Gastrocnemius medialis (tissue), 4 donors: ENCODE measurements around the gene MEGF6. TPM values are rescaled to one million over a fixed set of nuclear protein-coding genes. Genes with fewer than 3 reads are reported as not detected.

ENCODE experiments used
- ATAC-seq, 2 donors: fragments of 150-250 bp; one replicate each; pipeline ENCODE4 v1.9.1; 2016
- DNase-seq, 2 donors: peaks; one replicate each; pipeline ENCODE4 v3.0.0-alpha.2; 2019
- H3K27ac ChIP-seq, 4 donors: fragments of 200-600 bp; sonication (generic); 1 replicate in 1 of 4; 2 replicates in 3 of 4; pipeline ENCODE4 v1.5.1; 2016 to 2018; ENCODE audit warnings: mild to moderate bottlenecking in 2 of 4, moderate library complexity in 1 of 4
- H3K27me3 ChIP-seq, 3 donors: fragments of 200-600 bp; sonication (generic) in 2 of 3; 1 replicate in 1 of 3; 2 replicates in 2 of 3; pipeline versions ENCODE4 v1.5.1 to v1.6.0; 2016 to 2019; ENCODE audit warnings: mild to moderate bottlenecking in 1 of 3, moderate library complexity in 1 of 3
- H3K36me3 ChIP-seq, 2 donors: fragments of 200-600 bp; sonication (generic) in 1 of 2; one replicate each; pipeline ENCODE4 v1.5.1; 2017 to 2018
- H3K4me1 ChIP-seq, 2 donors: fragments of 200-600 bp; sonication (generic) in 1 of 2; one replicate each; pipeline ENCODE4 v1.5.1; 2016 to 2017; ENCODE audit warnings: mild to moderate bottlenecking in 2 of 2
- H3K4me3 ChIP-seq, 4 donors: fragments of 200-600 bp; sonication (generic) in 3 of 4; 1 replicate in 1 of 4; 2 replicates in 3 of 4; pipeline ENCODE4 v1.5.1; 2016 to 2019; ENCODE audit warnings: mild to moderate bottlenecking in 2 of 4
- H3K9me3 ChIP-seq, 3 donors: fragments of 200-600 bp; sonication (generic) in 2 of 3; 1 replicate in 1 of 3; 2 replicates in 2 of 3; pipeline ENCODE4 v1.5.1; 2016 to 2019
- CTCF ChIP-seq, 5 experiments: fragments of 450-650 bp in 3 of 5; fragments of 200-600 bp in 2 of 5; sonication (generic) in 2 of 5; IDR thresholded peaks in 4 of 5; conservative IDR thresholded peaks in 1 of 5; 1 replicate in 4 of 5; 2 replicates in 1 of 5; pipeline ENCODE4 v1.5.1; 2016 to 2019; ENCODE audit warnings: antibody characterized with exemption in 5 of 5, mild to moderate bottlenecking in 3 of 5, moderate library complexity in 3 of 5
- POLR2A ChIP-seq, 2 donors: fragments of 450-650 bp; IDR thresholded peaks; one replicate each; pipeline ENCODE4 v1.6.1; 2017; ENCODE audit warnings: antibody characterized with exemption in 2 of 2, mild to moderate bottlenecking in 2 of 2, moderate library complexity in 2 of 2
- in situ Hi-C, 4 donors: fragments of 200-750 bp; cut with MboI; loops; one replicate each; pipeline versions ENCODE4 v1.15.0 to v1.8.0; 2017; ENCODE audit warnings: low sequenced_read_pairs in 4 of 4
- intact Hi-C: fragments of 100-400 bp; cut with DNase I; formaldehyde crosslinking; loops from one replicate; pipeline ENCODE4 v1.15.1; 2023; ENCODE audit warnings: low total_unique reads
- total RNA-seq, 4 donors: library from RNA; depleted of rRNA; stranded (reverse); fragments of >200 nt; gene quantifications; one replicate each; pipeline versions ENCODE4 v1.1.0 to v1.2.3, GENCODE V29; 2016

MEGF6 gene
- total RNA-seq, 4 donors from 2014 or later, result 1.9 to 5.7 (median 4.9) TPM

DNA sequence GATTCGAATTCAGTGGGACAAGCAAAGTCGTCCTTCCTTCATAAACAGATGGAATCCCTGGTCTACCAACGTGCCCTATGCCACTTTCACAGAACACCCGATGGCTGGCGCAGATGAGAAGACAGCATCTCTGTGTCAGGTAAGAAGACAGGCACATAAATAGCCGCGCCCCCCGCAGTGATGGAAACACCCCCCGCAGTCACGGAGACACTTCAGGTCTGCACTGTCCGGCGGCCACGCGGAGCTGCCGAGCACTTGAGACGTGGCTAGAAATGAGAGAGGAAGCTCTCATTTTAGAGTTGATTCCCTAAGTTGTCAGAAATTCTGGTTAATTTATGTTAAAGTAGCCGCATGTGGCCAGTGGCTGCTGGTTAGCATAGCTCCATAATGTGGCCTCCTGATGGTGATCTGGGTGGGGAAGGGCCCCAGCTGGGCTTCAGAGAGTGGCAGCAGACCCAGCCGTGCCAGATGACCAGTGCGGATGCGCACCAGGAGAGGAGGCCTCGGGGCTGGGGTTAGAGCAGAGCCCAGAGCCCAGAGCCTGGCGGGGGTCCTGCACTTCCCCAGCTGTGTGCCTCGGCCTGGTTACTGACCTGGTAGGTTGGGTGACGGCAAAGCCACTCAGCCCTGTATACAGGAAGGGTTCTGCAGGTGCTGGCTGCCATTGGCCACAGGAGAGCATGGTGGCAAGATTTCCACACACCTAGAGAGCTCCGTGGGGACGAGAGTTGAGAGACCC, 16.4 kb upstream of the MEGF6 start:
- Histone ChIP-seq H3K4me3 (no peak overlapping the region), H3K9me3 (no peaks in the 10 kb centered on the region), H3K36me3 (peaks cover 0 to 42% of the 10 kb centered on the region in 2 donors), H3K27ac (no peak overlapping the region), H3K4me1 (peaks cover 20 to 21% of the 10 kb centered on the region in 2 donors), H3K27me3 (no peaks in the 10 kb centered on the region)
- intact Hi-C loops (loop anchor here (10.0 kb wide), 1 partner anchor 277 kb away; the partner anchor contains the start of gene C1orf174), in situ Hi-C loops (loop anchor here in 2 of 4 donors (10.0 kb wide), 1 partner anchor 143 kb away; no protein-coding TSS in a partner anchor)
- no peak for DNase-seq
- no peak for ATAC-seq
- TF ChIP-seq CTCF (IDR thresholded peaks at IDR 0.05 in 4 of 5, conservative IDR thresholded peaks at IDR 0.05 in 1 of 5) (no peak), POLR2A (IDR thresholded peaks at IDR 0.05) (no peak)

- in situ Hi-C loops, result loop anchor here in 2 of 4 donors (10.0 kb wide), 1 partner anchor 141 kb away; no protein-coding TSS in a partner anchor
- peaks cover 0 to 39% of the 10 kb centered on the region in 2 donors for H3K36me3 ChIP-seq
Observed at GRCh38 chr1:3626025-3626424, 14.7 kb upstream of the MEGF6 start.

GRCh38 chr1:3625151-3625907, 14.0 kb upstream of the MEGF6 start:
- peaks cover 21 to 23% of the 10 kb centered on the region in 2 donors for H3K4me1 ChIP-seq
- no peaks in the 10 kb centered on the region for H3K27me3 ChIP-seq
- no peaks in the 10 kb centered on the region for H3K9me3 ChIP-seq
- ATAC-seq (peak; percentile 15 to 31), DNase-seq (no peak)
- H3K4me3 ChIP-seq, result peak overlapping the region; percentile 57 to 99 (median 82)
- in situ Hi-C loops, result loop anchor here in 2 of 4 donors (10.0 kb wide), 1 partner anchor 141 kb away; no protein-coding TSS in a partner anchor
- intact Hi-C loops, result loop anchor here (10.0 kb wide), 1 partner anchor 279 kb away; the partner anchor contains the start of gene C1orf174
- TF ChIP-seq CTCF (IDR thresholded peaks at IDR 0.05 in 4 of 5, conservative IDR thresholded peaks at IDR 0.05 in 1 of 5) (no peak), POLR2A (IDR thresholded peaks at IDR 0.05) (no peak)
- peaks cover 0 to 33% of the 10 kb centered on the region in 2 donors for H3K36me3 ChIP-seq
- peak overlapping the region; percentile 59 to 91 (median 79) for H3K27ac ChIP-seq

More at GRCh38 chr1:3626025-3626424, 14.7 kb upstream of the MEGF6 start:
- peak overlapping the region in 3 of 4 donors; percentile 77 to 91 (median 81) for H3K27ac ChIP-seq
- peaks cover 21 to 23% of the 10 kb centered on the region in 2 donors for H3K4me1 ChIP-seq
- intact Hi-C loops, result loop anchor here (10.0 kb wide), 1 partner anchor 279 kb away; the partner anchor contains the start of gene C1orf174
- H3K9me3 ChIP-seq, result no peaks in the 10 kb centered on the region
- TF ChIP-seq CTCF (IDR thresholded peaks at IDR 0.05 in 4 of 5, conservative IDR thresholded peaks at IDR 0.05 in 1 of 5) (no peak), POLR2A (IDR thresholded peaks at IDR 0.05) (no peak)
- H3K27me3 ChIP-seq, result no peaks in the 10 kb centered on the region
- ATAC-seq (no peak), DNase-seq (no peak)
- H3K4me3 ChIP-seq, result peak overlapping the region; percentile 57 to 99 (median 82)

GRCh38 chr1:3624200-3625136, 13.2 kb upstream of the MEGF6 start, which contains the start of gene TPRG1L:
Gene TPRG1L (plus strand): TSS chr1:3625015. CDS start chr1:3625073, 58 bp downstream.
- DNase-seq (peak; percentile 96 to 97), ATAC-seq (peak; percentile 97 to 98)
- Histone ChIP-seq H3K36me3 (peaks cover 0 to 25% of the 10 kb centered on the region in 2 donors), H3K27me3 (no peaks in the 10 kb centered on the region), H3K27ac (peak within 1 kb of the TSS; percentile 59 to 91 (median 83)), H3K4me3 (peak within 1 kb of the TSS; percentile 91 to 100 (median 96)), H3K4me1 (peaks cover 21 to 23% of the 10 kb centered on the region in 2 donors), H3K9me3 (no peaks in the 10 kb centered on the region)
- in situ Hi-C loops, result loop anchor here (5.0 to 10.0 kb wide), 2 partner anchors 137 to 140 kb away; no protein-coding TSS in a partner anchor
- TF ChIP-seq CTCF (IDR thresholded peaks at IDR 0.05 in 4 of 5, conservative IDR thresholded peaks at IDR 0.05 in 1 of 5) (no peak), POLR2A (IDR thresholded peaks at IDR 0.05) (peak; percentile 49 to 67)
- intact Hi-C loops, result loop anchor here (1.0 to 10.0 kb wide), 3 partner anchors 26 to 280 kb away; partner anchors contain the start of genes ARHGEF16, C1orf174 and WRAP73
